ENCODE measurements around the gene PKD2. TPM values are rescaled to one million over a fixed set of nuclear protein-coding genes. Genes with fewer than 3 reads are reported as not detected.
A peak's percentile ranks its signal among the peaks of the same experiment; 100 is the strongest.

The PKD2 gene
- total and polyA plus RNA-seq, 2 experiments from 2014 or later: 16.3 to 27.1 TPM

DNA sequence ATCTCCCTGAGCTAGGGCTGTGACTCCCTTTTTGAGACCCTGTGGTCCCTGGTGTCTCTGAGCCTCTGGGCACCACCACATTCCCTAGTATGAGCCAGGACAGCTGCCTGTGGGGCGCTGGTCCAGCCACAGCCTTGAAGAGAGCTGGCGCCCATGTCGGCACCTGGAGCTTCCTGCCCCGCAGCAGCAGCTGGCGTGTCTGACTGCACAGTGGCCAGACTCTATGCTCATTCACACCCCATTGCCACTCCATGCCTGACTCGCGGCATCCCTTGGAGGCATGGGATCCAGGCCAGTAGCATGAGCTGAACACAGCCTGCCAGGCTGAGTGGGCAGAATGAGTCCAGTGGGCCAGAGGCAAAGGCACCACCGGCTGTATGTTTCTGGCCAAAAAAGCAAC, 40.2 kb upstream of the PKD2 start:
- H3K36me3 ChIP-seq: no peaks in the 10 kb centered on the region
- H3K4me1 ChIP-seq (ENCODE audit: low read depth): no peaks in the 10 kb centered on the region
- H3K9me3 ChIP-seq (ENCODE audit: low read depth): no peaks in the 10 kb centered on the region
- no peak overlapping the region for H3K27ac ChIP-seq
- H3K4me3 ChIP-seq: no peak overlapping the region
- DNase-seq (ENCODE audit: low read depth in 1 of 2, low spot score in 1 of 2): no peak
- no peak for TF ChIP-seq CTCF (IDR thresholded peaks at IDR 0.05; ENCODE audit: low read depth, low read length)
- no peaks in the 10 kb centered on the region for H3K27me3 ChIP-seq

DNA sequence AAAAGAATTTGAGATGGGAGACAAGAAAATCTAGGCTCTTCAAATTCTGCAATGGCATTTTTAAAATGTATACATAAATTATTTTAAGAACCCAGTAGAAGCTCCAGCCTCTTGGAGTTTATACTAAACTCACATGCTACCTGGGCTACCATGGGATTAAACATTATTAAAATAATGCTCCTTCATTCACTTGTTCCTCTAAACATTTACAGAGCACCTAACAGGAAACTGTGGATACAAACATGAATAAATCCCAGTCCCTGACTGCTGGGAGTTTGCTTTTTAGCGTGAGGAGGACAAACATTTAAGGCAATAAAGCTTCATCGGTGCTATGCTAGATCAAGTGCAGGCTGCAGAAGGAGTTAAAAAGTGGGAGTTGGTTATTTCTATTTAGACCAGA, 37.3 kb upstream of the PKD2 start:
- Histone ChIP-seq H3K4me3 (no peak overlapping the region), H3K4me1 (ENCODE audit: low read depth) (no peaks in the 10 kb centered on the region), H3K9me3 (ENCODE audit: low read depth) (no peaks in the 10 kb centered on the region), H3K27me3 (no peaks in the 10 kb centered on the region), H3K36me3 (no peaks in the 10 kb centered on the region), H3K27ac (no peak overlapping the region)
- no peak for DNase-seq (ENCODE audit: low read depth in 1 of 2, low spot score in 1 of 2)
- no peak for TF ChIP-seq CTCF (IDR thresholded peaks at IDR 0.05; ENCODE audit: low read depth, low read length)

- Histone ChIP-seq H3K9me3 (ENCODE audit: low read depth) (no peaks in the 10 kb centered on the region), H3K4me1 (ENCODE audit: low read depth) (no peaks in the 10 kb centered on the region), H3K27ac (no peak overlapping the region), H3K4me3 (no peak overlapping the region), H3K27me3 (no peaks in the 10 kb centered on the region), H3K36me3 (no peaks in the 10 kb centered on the region)
- TF ChIP-seq CTCF (IDR thresholded peaks at IDR 0.05; ENCODE audit: low read depth, low read length): no peak
- no peak for DNase-seq (ENCODE audit: low read depth in 1 of 2, low spot score in 1 of 2)
These were observed 35.6 kb upstream of the PKD2 start for GRCh38 chr4:87971866-87972265.

DNA sequence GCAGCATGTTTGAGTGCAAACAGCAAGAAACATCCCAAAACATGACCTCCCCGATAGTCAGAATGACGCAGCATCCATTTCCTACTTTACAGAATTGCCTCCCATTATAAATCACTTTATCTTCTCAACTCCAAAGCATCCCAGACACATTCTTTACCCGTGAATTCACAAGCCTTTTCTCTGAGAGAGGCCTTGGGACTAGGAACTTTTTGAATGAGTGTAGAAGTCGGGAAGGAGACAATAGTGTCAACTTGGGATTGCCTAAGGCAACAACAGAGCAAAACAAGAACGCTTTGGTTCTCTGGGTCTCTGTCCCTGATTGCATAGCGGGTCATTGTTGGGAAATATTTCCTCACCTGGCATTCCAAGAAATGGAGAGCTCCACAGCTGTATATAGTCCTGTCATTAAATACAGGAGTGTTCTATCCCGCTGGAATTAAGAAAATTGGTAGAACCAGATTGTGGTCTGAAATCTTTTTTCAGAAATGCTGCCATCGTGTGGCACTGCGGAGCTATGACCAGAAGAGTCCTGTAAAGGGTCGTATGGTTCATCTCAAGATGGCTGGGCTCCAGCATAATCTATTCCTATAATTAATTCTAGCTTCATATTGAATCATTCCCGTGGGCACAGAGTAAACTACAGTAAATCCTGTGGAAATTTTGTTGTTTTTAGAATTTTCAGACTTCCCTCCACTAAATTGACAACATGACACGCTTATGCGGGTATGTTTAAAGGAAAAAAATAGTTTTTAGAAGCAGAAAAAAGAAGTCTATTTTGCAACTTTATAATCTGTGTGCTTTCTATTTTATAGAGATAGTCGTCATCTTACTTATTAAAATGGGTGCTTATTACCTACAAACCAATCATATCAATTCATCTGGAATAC, 33.9 kb upstream of the PKD2 start:
- Histone ChIP-seq H3K27ac (no peak overlapping the region), H3K4me1 (ENCODE audit: low read depth) (no peaks in the 10 kb centered on the region), H3K4me3 (no peak overlapping the region), H3K9me3 (ENCODE audit: low read depth) (no peaks in the 10 kb centered on the region), H3K36me3 (no peaks in the 10 kb centered on the region), H3K27me3 (no peaks in the 10 kb centered on the region)
- DNase-seq (ENCODE audit: low read depth in 1 of 2, low spot score in 1 of 2): peak; percentile 65 to 69
- peak; percentile 80 for TF ChIP-seq CTCF (IDR thresholded peaks at IDR 0.05; ENCODE audit: low read depth, low read length)

- Histone ChIP-seq H3K27ac (no peak overlapping the region), H3K36me3 (no peaks in the 10 kb centered on the region), H3K4me1 (ENCODE audit: low read depth) (no peaks in the 10 kb centered on the region), H3K9me3 (ENCODE audit: low read depth) (no peaks in the 10 kb centered on the region), H3K4me3 (no peak overlapping the region), H3K27me3 (no peaks in the 10 kb centered on the region)
- TF ChIP-seq CTCF (IDR thresholded peaks at IDR 0.05; ENCODE audit: low read depth, low read length): no peak
- DNase-seq (ENCODE audit: low read depth in 1 of 2, low spot score in 1 of 2): peak in 1 of 2 donors; percentile 27
These were observed 32.5 kb upstream of the PKD2 start for GRCh38 chr4:87974856-87975462.

All from cardiac muscle cell (in vitro differentiated cells and primary cell).